GM12878 (cell line): ENCODE data around the gene SNRPB2. TPM values are rescaled to one million over a fixed set of nuclear protein-coding genes. Genes with fewer than 3 reads are reported as not detected.

Source experiments
- BMI1 ChIP-seq: fragments of 450-650 bp; IDR thresholded peaks from 2 replicates; pipeline ENCODE4 v1.6.1; 2016; ENCODE audit warnings: mild to moderate bottlenecking, moderate library complexity, borderline replicate concordance
- MTA2 ChIP-seq: fragments of 450-650 bp; IDR thresholded peaks from 2 replicates; pipeline ENCODE4 v1.6.1; 2016; ENCODE audit warnings: low read depth, mild to moderate bottlenecking, moderate library complexity
- NFIC ChIP-seq: IDR thresholded peaks from 2 replicates; pipeline ENCODE4 v1.6.1; 2012; ENCODE audit warnings: low read depth, mild to moderate bottlenecking, inconsistent platforms, low read length, moderate library complexity
- NFXL1 ChIP-seq: fragments of 450-650 bp; IDR thresholded peaks from 2 replicates; pipeline ENCODE4 v1.6.1; 2017; ENCODE audit warnings: antibody characterized with exemption, mild to moderate bottlenecking, borderline replicate concordance
- PML ChIP-seq: IDR thresholded peaks from 2 replicates; pipeline ENCODE4 v1.6.1; 2012; ENCODE audit warnings: low read length, inconsistent platforms
- SREBF2 ChIP-seq: IDR thresholded peaks from 2 replicates; pipeline ENCODE4 v1.6.1; 2012; ENCODE audit warnings: mild to moderate bottlenecking, low read length
- WRNIP1 ChIP-seq: IDR thresholded peaks from 2 replicates; pipeline ENCODE4 v1.6.1; 2011; ENCODE audit warnings: low read depth, low read length, improper control_type of control experiment, borderline replicate concordance
- polyA plus RNA-seq, 11 experiments: library from polyadenylated mRNA; depleted of rRNA in 4 of 11; unstranded in 6 of 11; stranded (reverse) in 5 of 11; fragments of >200 nt; fragmentation: Nextera tagmentation in 4 of 11; fragmentation: Illumina TruSeq in 1 of 11; extraction: Ambion mirVana in 4 of 11; extraction: Trizol in 1 of 11; gene quantifications; 1 replicate in 1 of 11; 2 replicates in 10 of 11; pipeline versions ENCODE4 v1.2.1 to v1.2.3, GENCODE V29; 2011 to 2016; ENCODE audit warnings: inconsistent platforms in 2 of 11, missing spikeins in 2 of 11, low read depth in 1 of 11
- total RNA-seq, 4 experiments: library from RNA; depleted of rRNA in 3 of 4; stranded (reverse); fragments of >200 nt in 3 of 4; fragmentation: Illumina TruSeq in 1 of 4; extraction: Trizol in 1 of 4; gene quantifications; 2 replicates each; pipeline versions ENCODE4 v1.2.1 to v1.2.3, GENCODE V29; 2013 to 2021
- TF ChIP-seq, protein P1 (sequence below): fragments of 150-350 bp; IDR thresholded peaks from 2 replicates; pipeline ENCODE4 v1.6.1; 2016; ENCODE audit warnings: low read depth, low read length
- TF ChIP-seq, protein P2 (sequence below): fragments of 450-650 bp; IDR thresholded peaks from 2 replicates; pipeline ENCODE4 v1.6.1; 2017; ENCODE audit warnings: antibody characterized with exemption, mild to moderate bottlenecking, moderate library complexity
- TF ChIP-seq, protein P3 (sequence below): IDR thresholded peaks from 2 replicates; pipeline ENCODE4 v1.6.1; 2011; ENCODE audit warnings: low read depth, mild to moderate bottlenecking, low read length, moderate library complexity, borderline replicate concordance; ENCODE audit errors: extremely low read depth
- TF ChIP-seq, protein P4 (sequence below): IDR thresholded peaks from 2 replicates; pipeline ENCODE4 v1.6.1; 2012; ENCODE audit warnings: low read length, inconsistent platforms
- TF ChIP-seq, protein P5 (sequence below): fragments of 450-650 bp; formaldehyde crosslinking; IDR thresholded peaks from 2 replicates; pipeline ENCODE4 v1.5.0; 2022; ENCODE audit warnings: mild to moderate bottlenecking, missing genetic modification characterization

The SNRPB2 gene
- total and polyA plus RNA-seq, 10 of the 15 experiments (the other 5 are each of a cell fraction or from before 2014, with no cell fraction given) = 63.5 to 245 (median 136) TPM

DNA sequence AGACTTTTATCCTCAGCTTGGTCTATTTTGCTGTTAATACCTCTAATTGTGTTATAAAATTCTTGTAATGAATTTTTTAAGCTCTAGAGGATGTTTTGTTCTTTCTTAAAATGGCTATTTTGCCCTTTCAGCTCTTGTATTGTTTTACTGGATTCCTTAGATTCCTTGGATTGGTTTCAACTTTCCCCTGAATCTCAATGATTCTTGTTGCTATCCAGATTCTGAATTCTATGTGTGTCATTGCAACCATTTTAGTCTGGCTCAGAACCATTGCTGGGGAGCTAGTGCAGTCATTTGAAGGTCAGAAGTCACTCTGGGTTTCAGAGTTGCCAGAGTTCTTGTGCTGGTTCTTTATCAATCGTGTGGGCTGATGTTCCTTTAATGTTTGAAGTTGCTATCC lies 55.4 kb downstream of the SNRPB2 start (continued):
- TF ChIP-seq, protein P1, sequence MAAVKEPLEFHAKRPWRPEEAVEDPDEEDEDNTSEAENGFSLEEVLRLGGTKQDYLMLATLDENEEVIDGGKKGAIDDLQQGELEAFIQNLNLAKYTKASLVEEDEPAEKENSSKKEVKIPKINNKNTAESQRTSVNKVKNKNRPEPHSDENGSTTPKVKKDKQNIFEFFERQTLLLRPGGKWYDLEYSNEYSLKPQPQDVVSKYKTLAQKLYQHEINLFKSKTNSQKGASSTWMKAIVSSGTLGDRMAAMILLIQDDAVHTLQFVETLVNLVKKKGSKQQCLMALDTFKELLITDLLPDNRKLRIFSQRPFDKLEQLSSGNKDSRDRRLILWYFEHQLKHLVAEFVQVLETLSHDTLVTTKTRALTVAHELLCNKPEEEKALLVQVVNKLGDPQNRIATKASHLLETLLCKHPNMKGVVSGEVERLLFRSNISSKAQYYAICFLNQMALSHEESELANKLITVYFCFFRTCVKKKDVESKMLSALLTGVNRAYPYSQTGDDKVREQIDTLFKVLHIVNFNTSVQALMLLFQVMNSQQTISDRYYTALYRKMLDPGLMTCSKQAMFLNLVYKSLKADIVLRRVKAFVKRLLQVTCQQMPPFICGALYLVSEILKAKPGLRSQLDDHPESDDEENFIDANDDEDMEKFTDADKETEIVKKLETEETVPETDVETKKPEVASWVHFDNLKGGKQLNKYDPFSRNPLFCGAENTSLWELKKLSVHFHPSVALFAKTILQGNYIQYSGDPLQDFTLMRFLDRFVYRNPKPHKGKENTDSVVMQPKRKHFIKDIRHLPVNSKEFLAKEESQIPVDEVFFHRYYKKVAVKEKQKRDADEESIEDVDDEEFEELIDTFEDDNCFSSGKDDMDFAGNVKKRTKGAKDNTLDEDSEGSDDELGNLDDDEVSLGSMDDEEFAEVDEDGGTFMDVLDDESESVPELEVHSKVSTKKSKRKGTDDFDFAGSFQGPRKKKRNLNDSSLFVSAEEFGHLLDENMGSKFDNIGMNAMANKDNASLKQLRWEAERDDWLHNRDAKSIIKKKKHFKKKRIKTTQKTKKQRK = no peak
- TF ChIP-seq, protein P2, sequence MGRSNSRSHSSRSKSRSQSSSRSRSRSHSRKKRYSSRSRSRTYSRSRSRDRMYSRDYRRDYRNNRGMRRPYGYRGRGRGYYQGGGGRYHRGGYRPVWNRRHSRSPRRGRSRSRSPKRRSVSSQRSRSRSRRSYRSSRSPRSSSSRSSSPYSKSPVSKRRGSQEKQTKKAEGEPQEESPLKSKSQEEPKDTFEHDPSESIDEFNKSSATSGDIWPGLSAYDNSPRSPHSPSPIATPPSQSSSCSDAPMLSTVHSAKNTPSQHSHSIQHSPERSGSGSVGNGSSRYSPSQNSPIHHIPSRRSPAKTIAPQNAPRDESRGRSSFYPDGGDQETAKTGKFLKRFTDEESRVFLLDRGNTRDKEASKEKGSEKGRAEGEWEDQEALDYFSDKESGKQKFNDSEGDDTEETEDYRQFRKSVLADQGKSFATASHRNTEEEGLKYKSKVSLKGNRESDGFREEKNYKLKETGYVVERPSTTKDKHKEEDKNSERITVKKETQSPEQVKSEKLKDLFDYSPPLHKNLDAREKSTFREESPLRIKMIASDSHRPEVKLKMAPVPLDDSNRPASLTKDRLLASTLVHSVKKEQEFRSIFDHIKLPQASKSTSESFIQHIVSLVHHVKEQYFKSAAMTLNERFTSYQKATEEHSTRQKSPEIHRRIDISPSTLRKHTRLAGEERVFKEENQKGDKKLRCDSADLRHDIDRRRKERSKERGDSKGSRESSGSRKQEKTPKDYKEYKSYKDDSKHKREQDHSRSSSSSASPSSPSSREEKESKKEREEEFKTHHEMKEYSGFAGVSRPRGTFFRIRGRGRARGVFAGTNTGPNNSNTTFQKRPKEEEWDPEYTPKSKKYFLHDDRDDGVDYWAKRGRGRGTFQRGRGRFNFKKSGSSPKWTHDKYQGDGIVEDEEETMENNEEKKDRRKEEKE = no peak
- TF ChIP-seq, protein P3, sequence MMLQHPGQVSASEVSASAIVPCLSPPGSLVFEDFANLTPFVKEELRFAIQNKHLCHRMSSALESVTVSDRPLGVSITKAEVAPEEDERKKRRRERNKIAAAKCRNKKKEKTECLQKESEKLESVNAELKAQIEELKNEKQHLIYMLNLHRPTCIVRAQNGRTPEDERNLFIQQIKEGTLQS = no peak
- no peak for TF ChIP-seq WRNIP1
- no peak for TF ChIP-seq NFIC
- no peak for TF ChIP-seq MTA2
- TF ChIP-seq BMI1 = no peak
- TF ChIP-seq NFXL1 = no peak
- TF ChIP-seq, protein P4, sequence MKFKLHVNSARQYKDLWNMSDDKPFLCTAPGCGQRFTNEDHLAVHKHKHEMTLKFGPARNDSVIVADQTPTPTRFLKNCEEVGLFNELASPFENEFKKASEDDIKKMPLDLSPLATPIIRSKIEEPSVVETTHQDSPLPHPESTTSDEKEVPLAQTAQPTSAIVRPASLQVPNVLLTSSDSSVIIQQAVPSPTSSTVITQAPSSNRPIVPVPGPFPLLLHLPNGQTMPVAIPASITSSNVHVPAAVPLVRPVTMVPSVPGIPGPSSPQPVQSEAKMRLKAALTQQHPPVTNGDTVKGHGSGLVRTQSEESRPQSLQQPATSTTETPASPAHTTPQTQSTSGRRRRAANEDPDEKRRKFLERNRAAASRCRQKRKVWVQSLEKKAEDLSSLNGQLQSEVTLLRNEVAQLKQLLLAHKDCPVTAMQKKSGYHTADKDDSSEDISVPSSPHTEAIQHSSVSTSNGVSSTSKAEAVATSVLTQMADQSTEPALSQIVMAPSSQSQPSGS = no peak
- TF ChIP-seq PML = no peak
- TF ChIP-seq SREBF2 = no peak
- TF ChIP-seq, protein P5, sequence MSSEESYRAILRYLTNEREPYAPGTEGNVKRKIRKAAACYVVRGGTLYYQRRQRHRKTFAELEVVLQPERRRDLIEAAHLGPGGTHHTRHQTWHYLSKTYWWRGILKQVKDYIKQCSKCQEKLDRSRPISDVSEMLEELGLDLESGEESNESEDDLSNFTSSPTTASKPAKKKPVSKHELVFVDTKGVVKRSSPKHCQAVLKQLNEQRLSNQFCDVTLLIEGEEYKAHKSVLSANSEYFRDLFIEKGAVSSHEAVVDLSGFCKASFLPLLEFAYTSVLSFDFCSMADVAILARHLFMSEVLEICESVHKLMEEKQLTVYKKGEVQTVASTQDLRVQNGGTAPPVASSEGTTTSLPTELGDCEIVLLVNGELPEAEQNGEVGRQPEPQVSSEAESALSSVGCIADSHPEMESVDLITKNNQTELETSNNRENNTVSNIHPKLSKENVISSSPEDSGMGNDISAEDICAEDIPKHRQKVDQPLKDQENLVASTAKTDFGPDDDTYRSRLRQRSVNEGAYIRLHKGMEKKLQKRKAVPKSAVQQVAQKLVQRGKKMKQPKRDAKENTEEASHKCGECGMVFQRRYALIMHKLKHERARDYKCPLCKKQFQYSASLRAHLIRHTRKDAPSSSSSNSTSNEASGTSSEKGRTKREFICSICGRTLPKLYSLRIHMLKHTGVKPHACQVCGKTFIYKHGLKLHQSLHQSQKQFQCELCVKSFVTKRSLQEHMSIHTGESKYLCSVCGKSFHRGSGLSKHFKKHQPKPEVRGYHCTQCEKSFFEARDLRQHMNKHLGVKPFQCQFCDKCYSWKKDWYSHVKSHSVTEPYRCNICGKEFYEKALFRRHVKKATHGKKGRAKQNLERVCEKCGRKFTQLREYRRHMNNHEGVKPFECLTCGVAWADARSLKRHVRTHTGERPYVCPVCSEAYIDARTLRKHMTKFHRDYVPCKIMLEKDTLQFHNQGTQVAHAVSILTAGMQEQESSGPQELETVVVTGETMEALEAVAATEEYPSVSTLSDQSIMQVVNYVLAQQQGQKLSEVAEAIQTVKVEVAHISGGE (CRISPR knock-in tag) = no peak
- TF ChIP-seq, all 136 proteins: peak for 0
